HUDEP-2 (cell line): Measurements from ENCODE around the gene NUMA1.

ENCODE experiments used
- DNase-seq, 76 experiments: peaks; one replicate each; lab custom pipeline; 2025; ENCODE audit not compliant: unreplicated experiment in 76 of 76; lab: John Stamatoyannopoulos, UW

The NUMA1 gene

DNA sequence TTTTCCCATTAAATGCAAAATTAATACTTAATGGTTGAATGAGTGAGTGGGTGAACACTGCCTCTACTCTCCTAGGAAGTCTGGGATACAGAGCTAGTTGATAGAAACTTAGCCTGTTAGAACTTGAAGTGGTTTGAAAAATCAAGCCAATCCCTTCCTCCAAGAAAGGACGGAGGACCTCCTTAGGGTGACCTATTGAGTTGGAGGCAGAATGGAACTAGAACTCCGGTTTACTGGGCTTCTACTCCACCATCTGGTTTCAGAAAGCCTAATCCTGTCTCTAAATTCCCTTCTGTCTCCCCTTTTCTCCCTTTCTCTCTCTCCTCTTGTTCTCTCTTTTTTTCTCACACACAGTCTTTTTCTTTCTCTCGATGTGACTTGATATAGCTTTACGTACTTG is 101.2 kb downstream of the NUMA1 start:
- DNase-seq = no peak

DNA sequence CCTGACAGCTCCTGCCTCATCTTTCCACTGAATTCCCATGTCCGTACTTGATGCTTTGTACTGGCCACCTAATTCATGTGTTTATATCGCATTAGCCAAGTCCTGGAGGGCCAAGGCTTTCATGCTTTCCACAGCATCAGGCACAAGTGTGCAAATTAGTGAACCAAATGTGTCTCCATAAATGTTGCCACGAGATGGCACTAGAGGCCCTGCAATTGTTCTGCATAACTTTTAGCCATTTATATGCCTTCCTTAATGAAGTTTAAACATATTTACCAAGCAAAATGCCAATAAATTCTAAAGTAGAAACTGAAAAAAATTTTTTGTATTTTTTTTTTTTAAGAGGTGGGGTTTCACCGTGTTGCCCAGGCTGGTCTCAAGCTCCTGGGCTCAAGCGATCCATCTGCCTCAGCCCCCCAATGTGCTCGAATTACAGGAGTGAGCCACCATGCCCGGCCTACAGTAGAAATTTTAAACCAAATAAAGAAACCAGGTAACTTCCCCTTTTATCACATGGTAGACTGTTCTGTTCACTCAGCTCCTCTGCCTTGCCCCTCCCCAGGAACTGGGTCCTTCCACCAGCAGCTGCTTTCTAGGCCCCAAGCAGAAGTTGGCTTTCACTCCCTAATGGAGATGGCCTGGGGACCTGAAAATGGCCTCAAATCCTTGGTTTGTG is 102.5 kb downstream of the NUMA1 start:
- peak in 43 of 76 experiments; percentile 2 to 68 (median 29) for DNase-seq

DNA sequence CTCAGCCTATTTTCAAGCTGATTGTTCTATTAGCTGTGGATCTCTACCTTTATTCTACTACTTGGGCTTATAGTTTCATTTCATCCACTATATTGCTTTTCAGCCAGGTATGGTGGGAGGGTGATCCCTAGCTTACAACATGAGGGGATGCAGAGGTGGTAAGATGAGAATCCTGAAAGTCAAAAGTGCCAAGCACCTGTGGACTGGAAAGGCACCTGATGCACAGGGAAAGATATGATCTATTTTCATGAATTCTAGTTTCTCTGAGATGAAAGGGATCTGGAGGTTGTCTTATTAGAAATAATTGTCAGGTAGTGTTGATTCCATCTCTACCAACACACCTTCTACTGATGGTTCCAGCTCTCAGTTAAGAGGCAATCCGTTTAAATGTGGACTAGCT is 103.3 kb downstream of the NUMA1 start:
- no peak for DNase-seq

DNA sequence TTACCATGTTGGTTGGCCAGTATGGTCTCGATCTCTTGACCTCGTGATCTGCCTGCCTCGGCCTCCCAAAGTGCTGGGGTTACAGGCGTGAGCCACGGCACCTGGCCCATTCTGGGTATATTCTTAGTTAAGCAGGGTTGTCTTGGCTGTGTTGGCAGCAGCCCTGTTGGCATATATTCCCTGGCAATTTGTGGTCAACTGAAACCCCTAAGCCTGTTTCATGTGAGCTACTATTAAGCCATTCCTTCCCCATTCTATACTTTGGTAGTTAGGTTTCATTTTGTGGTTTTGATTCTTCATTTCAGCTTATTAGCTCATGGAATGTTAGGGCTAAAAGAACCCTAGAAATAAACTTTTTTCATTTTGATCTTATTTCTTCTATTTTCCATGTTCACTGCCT is 103.8 kb downstream of the NUMA1 start:
- no peak for DNase-seq

DNA sequence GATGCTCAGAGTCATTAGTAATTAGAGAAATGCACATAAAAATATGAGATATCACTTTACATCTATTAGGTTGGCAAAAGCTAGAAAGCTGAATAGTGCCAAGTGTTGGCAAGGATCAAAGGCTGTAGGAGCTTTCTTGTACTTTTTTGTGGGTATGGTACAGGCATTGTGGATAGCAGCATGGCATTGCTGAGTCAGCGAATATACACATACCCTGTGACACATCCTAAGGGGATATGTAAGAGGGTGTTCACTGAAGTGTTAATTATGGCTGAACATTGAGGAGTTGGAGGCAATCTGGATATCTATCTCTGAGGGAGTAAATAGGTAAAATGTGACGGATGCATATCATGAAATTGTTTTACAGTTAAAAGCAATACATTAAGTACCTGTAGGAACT is 108.7 kb downstream of the NUMA1 start:
- DNase-seq = no peak

DNA sequence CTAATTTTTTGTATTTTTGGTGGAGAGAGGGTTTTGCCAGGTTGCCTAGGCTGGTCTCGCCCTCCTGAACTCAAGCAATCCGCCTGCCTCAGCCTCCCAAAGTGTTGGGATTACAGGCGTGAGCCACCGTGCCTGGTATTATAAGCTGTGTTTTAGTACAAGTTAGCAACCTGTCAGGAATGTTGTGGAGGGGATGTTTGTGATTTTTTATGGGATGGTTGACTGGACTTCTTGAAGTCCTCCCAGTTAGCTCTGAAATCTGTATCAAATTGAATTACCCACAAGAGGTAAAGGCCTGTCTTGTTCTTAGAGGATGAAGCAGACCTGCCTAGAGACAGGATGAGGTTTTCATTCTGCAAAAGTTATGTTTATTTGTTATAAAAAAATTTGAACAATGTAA is 115.7 kb downstream of the NUMA1 start:
- no peak for DNase-seq

DNA sequence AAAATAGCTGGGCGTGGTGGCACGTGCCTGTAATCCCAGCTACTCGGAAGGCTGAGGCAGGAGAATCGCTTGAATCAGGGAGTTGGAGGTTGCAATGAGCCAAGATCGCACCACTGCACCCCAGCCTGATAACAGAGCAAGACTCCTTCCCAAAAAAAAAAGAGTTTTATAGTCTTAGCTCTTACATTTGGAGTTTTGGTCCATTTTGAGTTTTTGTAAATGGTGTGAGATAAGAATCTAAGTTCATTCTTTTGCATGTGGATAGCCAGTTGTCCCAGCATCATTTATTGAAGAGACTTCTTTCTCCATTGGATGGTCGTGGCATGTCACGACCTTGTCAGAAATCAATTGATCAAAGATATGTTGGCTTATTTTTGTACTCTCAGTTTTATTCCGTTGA is 116.9 kb downstream of the NUMA1 start:
- no peak for DNase-seq

DNA sequence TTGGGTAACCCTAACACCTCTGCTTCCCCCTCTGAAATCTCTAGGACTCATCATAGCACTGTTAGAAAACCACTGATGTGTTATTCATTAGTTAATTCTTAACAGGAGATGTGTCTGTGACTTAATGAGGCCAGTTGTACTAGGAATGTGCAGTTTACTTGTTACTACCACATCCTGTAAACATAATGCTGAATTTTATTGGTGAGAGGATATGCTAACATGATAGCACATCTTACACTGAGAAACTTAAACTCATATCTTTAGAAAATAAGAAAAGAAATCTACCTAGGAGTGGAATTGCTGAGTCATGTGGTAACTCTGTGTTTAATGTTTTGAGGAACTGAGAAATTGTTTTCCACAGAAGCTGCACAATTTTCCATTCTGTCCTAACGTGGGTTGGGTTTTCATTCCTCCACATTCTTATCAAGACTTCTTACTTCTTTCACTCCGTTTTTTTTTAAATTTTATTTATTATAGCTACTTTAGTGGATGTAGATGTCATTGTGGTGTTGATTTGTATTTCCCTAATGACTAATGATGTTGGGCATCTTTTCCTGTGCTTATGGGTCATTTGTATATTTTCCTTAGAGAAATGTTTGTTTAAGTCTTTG is 117.8 kb downstream of the NUMA1 start:
- peak in 1 of 76 experiments; percentile 32 for DNase-seq

DNA sequence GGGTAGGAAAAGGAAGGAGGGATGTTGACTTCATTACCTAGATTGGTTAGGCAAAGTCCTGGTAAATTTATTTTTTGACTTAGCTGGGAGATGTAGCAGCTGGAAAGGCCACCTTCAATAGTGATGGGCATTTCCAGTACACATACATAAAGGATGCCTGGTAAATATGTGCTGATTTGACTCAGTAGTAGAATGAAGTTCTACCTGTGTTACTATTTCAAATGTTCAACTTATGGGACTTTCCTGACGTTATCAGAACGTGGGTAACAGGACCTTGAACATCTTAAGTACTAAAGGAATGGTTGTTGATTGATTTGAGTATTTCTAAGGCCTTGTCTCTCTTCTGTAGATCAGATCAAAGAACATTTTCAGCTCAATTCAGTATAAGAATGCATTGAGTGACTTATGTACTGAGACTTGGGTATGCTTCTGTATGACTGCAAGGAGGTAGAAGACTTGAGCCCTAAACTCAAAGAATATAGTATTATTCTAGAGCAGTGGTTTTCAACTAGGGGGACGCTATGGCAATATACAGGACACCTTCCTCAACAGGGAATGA is 124.4 kb downstream of the NUMA1 start:
- no peak for DNase-seq
